ENCODE measurements around the gene FOXL1.

The FOXL1 gene

GRCh38 chr16:86533076-86533475, 45.3 kb upstream of the FOXL1 start:
- H3K4me3 ChIP-seq (ENCODE audit: low read length), result no peak overlapping the region
- TF ChIP-seq, protein P1, sequence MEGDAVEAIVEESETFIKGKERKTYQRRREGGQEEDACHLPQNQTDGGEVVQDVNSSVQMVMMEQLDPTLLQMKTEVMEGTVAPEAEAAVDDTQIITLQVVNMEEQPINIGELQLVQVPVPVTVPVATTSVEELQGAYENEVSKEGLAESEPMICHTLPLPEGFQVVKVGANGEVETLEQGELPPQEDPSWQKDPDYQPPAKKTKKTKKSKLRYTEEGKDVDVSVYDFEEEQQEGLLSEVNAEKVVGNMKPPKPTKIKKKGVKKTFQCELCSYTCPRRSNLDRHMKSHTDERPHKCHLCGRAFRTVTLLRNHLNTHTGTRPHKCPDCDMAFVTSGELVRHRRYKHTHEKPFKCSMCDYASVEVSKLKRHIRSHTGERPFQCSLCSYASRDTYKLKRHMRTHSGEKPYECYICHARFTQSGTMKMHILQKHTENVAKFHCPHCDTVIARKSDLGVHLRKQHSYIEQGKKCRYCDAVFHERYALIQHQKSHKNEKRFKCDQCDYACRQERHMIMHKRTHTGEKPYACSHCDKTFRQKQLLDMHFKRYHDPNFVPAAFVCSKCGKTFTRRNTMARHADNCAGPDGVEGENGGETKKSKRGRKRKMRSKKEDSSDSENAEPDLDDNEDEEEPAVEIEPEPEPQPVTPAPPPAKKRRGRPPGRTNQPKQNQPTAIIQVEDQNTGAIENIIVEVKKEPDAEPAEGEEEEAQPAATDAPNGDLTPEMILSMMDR (conservative IDR thresholded peaks at IDR 0.05; ENCODE audit: low read depth, low read length), result no peak
- DNase-seq (ENCODE audit: low read depth), result no peak

DNA sequence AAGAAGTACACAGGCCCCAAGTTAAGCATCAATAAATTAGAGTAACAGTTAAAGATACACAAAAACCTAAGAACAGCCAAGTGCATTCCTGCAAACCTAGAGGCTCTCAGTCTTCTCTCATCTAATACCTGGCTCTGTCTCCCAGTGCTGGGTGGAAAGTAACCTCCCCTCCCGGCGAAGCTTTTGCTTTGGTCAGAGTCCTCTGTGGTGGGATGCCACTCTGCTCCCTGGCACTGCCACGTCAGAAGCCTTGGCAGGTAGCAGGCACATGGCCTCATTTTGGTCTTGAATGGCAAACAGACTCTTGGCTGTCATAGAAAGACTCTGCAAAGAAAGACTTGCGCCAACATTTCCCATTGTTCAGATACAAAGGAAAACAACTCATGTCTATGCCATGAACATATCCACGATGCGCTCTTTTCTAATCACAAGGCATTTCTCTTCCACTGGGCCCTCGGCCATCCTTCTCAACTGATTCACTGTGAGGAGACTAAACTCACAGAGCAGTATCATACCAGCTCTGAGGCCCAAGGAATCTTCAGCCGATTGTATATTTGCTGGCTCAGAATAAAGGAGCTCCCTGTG, 44.5 kb upstream of the FOXL1 start:
- DNase-seq (ENCODE audit: low read depth), result no peak
- TF ChIP-seq, protein P1 (conservative IDR thresholded peaks at IDR 0.05; ENCODE audit: low read depth, low read length), result no peak
- H3K4me3 ChIP-seq (ENCODE audit: low read length), result no peak overlapping the region

GRCh38 chr16:86534779-86535615, 43.4 kb upstream of the FOXL1 start:
- H3K4me3 ChIP-seq (ENCODE audit: low read length), result no peak overlapping the region
- TF ChIP-seq, protein P1 (conservative IDR thresholded peaks at IDR 0.05; ENCODE audit: low read depth, low read length), result no peak
- DNase-seq (ENCODE audit: low read depth), result no peak

DNA sequence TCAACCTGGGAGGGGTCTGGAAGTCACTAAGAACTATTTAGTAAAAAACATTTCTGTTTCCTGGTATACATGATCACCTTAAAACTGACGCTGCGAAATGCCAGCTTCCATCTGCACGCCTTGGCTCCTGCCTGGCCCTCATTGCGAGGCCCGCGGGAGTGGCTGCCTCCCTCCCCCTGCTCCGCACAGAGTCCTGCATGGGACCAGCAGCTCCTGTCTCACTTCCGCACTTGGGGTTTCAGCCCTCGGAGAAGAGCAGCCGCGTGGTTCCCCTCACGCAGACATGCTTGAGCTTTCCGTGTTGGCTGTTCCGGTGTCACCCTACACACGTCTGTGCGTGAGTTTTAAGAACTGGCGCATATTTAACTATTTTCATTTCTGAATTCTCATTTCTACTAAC, 41.7 kb upstream of the FOXL1 start:
- DNase-seq (ENCODE audit: low read depth), result no peak
- no peak overlapping the region for H3K4me3 ChIP-seq (ENCODE audit: low read length)
- TF ChIP-seq, protein P1 (conservative IDR thresholded peaks at IDR 0.05; ENCODE audit: low read depth, low read length), result no peak

GRCh38 chr16:86537486-86537885, 40.9 kb upstream of the FOXL1 start:
- no peak overlapping the region for H3K4me3 ChIP-seq (ENCODE audit: low read length)
- TF ChIP-seq, protein P1 (conservative IDR thresholded peaks at IDR 0.05; ENCODE audit: low read depth, low read length), result no peak
- DNase-seq (ENCODE audit: low read depth), result no peak

DNA sequence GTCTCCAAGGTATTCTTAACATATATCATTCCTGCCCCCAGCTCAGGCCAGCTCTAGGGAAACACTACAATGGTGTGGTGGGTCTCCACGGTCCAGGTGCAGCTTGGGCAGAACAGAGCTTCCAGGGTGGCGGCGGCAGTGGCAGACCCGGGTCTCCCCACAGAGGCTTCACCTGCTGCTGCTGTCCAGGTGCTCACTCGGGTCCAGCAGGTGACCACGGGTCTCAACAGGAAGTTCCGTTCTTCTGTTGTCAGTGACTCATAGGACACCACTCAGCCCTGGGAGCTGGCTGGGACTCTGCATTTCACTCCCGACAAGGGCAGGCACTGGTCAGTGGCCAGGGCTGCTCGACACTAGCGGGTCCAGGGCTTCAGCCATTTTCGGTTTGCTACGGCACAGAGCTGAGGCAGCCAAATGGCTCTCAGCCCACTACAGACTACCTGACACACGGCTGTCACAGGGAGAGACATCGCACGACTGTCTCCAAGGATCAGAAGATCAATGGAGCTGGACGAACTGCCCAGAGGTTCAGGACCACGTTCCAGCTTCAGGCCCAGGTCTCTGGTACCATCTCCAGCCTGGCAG, 40.1 kb upstream of the FOXL1 start:
- TF ChIP-seq, protein P1 (conservative IDR thresholded peaks at IDR 0.05; ENCODE audit: low read depth, low read length), result no peak
- no peak overlapping the region for H3K4me3 ChIP-seq (ENCODE audit: low read length)
- DNase-seq (ENCODE audit: low read depth), result no peak
